Vagina (tissue), 2 donors: Measurements from ENCODE around the gene TPH2.

Experiments used
- CTCF ChIP-seq, 3 experiments: fragments of 450-650 bp in 2 of 3; fragments of 200-600 bp in 1 of 3; sonication (generic) in 1 of 3; IDR thresholded peaks; one replicate each; pipeline ENCODE4 v1.5.1; 2017 to 2019; ENCODE audit warnings: antibody characterized with exemption in 3 of 3, mild to moderate bottlenecking in 2 of 3, moderate library complexity in 2 of 3
- POLR2A ChIP-seq, 2 donors: fragments of 450-650 bp; IDR thresholded peaks; one replicate each; pipeline ENCODE4 v1.6.1; 2017; ENCODE audit warnings: antibody characterized with exemption in 2 of 2, mild to moderate bottlenecking in 2 of 2, moderate library complexity in 2 of 2

- TF ChIP-seq CTCF (IDR thresholded peaks at IDR 0.05) (no peak), POLR2A (IDR thresholded peaks at IDR 0.05) (no peak)
Measured at GRCh38 chr12:72076558-72076915, 137.9 kb downstream of the TPH2 start.
